Adrenal gland (tissue), 12 donors: ENCODE data around the gene CLEC4G. TPM values are rescaled to one million over a fixed set of nuclear protein-coding genes. Genes with fewer than 3 reads are reported as not detected.

Experiments
- DNase-seq, 7 donors: peaks; one replicate each; pipeline ENCODE4 v3.0.0-alpha.2; 2019 to 2020
- H3K27ac ChIP-seq, 5 donors: fragments of 200-600 bp; sonication (generic) in 4 of 5; 1 replicate in 3 of 5; 2 replicates in 2 of 5; pipeline versions ENCODE4 v1.5.1 to v1.8.0; 2016 to 2020; ENCODE audit warnings: mild to moderate bottlenecking in 1 of 5
- H3K27me3 ChIP-seq: fragments of 200-600 bp; 2 replicates; pipeline ENCODE4 v1.8.0; 2021
- H3K36me3 ChIP-seq, 2 donors: fragments of 200-600 bp; replicated peaks in 1 of 2; 1 replicate in 1 of 2; 2 replicates in 1 of 2; pipeline versions ENCODE4 v1.5.1 to v1.8.0; 2018 to 2022
- H3K4me1 ChIP-seq, 2 donors: fragments of 200-600 bp; replicated peaks in 1 of 2; 1 replicate in 1 of 2; 2 replicates in 1 of 2; pipeline versions ENCODE4 v1.5.1 to v1.8.0; 2018 to 2021
- H3K4me3 ChIP-seq, 4 donors: fragments of 200-600 bp; sonication (generic) in 3 of 4; one replicate each; pipeline ENCODE4 v1.5.1; 2016 to 2018
- H3K9me3 ChIP-seq, 3 donors: fragments of 200-600 bp; sonication (generic) in 1 of 3; replicated peaks in 1 of 3; 1 replicate in 2 of 3; 2 replicates in 1 of 3; pipeline versions ENCODE4 v1.5.1 to v1.8.0; 2016 to 2021
- POLR2A ChIP-seq, 2 donors: fragments of 450-650 bp; IDR thresholded peaks; one replicate each; pipeline ENCODE4 v1.6.1; 2017; ENCODE audit warnings: antibody characterized with exemption in 2 of 2, mild to moderate bottlenecking in 2 of 2, moderate library complexity in 1 of 2
- WGBS, 4 donors: extraction: QIAGEN DNeasy Blood & Tissue Kit in 2 of 4; methylation state at CpG; one replicate each; pipeline versions ENCODE4 v1.1.5 to v1.1.7; 2013 to 2017; 5-methylcytosine and 5-hydroxymethylcytosine counted together
- intact Hi-C, 2 donors: fragments of 100-400 bp; cut with DNase I; formaldehyde crosslinking; loops; one replicate each; pipeline versions ENCODE4 v1.14.1 to v1.15.0; 2022 to 2023
- polyA plus RNA-seq, 3 donors: library from polyadenylated mRNA; stranded (reverse); fragments of 200-250 nt in 2 of 3; fragments of 350-450 nt in 1 of 3; fragmentation: Illumina TruSeq in 1 of 3; extraction: RNeasy Lipid Tissue Mini Kit (QIAGEN cat#74804) in 1 of 3; gene quantifications; one replicate each; pipeline ENCODE4 v1.2.3, GENCODE V29; 2013 to 2014
- total RNA-seq, 9 donors: library from RNA; depleted of rRNA in 4 of 9; stranded (reverse); fragments of >200 nt in 4 of 9; fragments of 120-200 nt in 1 of 9; fragmentation: NEBNext Ultra II Directional in 1 of 9; extraction: Animal tissue kit (Norgen Biotek cat#: 25700) in 1 of 9; gene quantifications; one replicate each; pipeline versions ENCODE4 v1.1.0 to v1.2.4, GENCODE V29; 2013 to 2023
- TF ChIP-seq, protein P1 (sequence below), 6 experiments: fragments of 450-650 bp in 4 of 6; fragments of 200-600 bp in 2 of 6; sonication (generic) in 1 of 6; IDR thresholded peaks; 1 replicate in 5 of 6; 2 replicates in 1 of 6; pipeline versions ENCODE4 v1.5.1 to v1.8.0; 2016 to 2021; ENCODE audit warnings: antibody characterized with exemption in 6 of 6, mild to moderate bottlenecking in 2 of 6, moderate library complexity in 1 of 6
- donor health status: healthy with polysubstance abuse.
- donor health status: Bipolar disorder and iron deficiency.
- donor health status: DM: yes; HTN: yes; CAD: no.
- donor health status: DM: no; HTN: no; CAD: no.
- donor health status: DM: no; HTN: no; CAD: no.
- donor health status: DM: yes; HTN: yes; CAD: no.

CLEC4G gene
- total and polyA plus RNA-seq, 12 donors, result 0.26 to 2.2 (median 0.87) TPM; not detected in 4

DNA sequence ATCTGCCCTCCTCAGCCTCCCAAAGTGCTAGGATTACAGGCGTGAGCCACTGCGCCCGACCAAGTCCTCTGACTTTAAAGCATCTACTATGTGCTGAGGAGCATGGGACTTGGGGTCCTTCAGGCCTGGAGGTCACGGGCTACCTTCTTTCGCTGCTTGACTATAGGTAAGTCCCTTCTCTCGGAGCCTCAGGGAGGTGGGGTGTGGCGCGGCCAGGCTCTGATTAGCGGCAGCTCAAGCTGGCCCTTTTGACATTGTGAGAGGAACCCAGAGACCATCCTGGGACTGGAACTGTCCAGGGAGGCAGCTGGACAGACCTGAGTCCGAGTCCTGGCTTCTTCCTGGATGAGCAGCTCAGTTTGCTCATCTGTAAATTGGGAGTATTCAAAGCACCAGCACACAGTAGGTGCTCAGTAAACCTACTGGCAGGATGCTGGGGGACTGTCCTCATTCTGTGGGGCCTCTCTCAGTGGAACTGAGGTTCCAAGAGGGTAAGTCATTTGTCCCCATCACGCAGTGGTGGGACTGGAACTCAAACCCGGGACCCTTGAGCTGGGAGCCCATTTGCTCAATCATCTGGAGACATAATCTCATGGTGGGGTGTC lies 30.8 kb downstream of the CLEC4G start:
- 79 to 94% (median 85%) methylated on average over 5 to 12 of the region's 12 CpGs for WGBS, 4 donors
- no peak overlapping the region for H3K27ac ChIP-seq
- DNase-seq, result no peak
- H3K9me3 ChIP-seq, result no peaks in the 10 kb centered on the region
- H3K36me3 ChIP-seq, result no peaks in the 10 kb centered on the region
- TF ChIP-seq, protein P1, sequence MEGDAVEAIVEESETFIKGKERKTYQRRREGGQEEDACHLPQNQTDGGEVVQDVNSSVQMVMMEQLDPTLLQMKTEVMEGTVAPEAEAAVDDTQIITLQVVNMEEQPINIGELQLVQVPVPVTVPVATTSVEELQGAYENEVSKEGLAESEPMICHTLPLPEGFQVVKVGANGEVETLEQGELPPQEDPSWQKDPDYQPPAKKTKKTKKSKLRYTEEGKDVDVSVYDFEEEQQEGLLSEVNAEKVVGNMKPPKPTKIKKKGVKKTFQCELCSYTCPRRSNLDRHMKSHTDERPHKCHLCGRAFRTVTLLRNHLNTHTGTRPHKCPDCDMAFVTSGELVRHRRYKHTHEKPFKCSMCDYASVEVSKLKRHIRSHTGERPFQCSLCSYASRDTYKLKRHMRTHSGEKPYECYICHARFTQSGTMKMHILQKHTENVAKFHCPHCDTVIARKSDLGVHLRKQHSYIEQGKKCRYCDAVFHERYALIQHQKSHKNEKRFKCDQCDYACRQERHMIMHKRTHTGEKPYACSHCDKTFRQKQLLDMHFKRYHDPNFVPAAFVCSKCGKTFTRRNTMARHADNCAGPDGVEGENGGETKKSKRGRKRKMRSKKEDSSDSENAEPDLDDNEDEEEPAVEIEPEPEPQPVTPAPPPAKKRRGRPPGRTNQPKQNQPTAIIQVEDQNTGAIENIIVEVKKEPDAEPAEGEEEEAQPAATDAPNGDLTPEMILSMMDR (IDR thresholded peaks at IDR 0.05), result no peak
- no peak for TF ChIP-seq POLR2A (IDR thresholded peaks at IDR 0.05)
- H3K4me1 ChIP-seq, result no peaks in the 10 kb centered on the region
- H3K4me3 ChIP-seq, result no peak overlapping the region
- intact Hi-C loops, result no loop called here
- peaks cover 5% of the 10 kb centered on the region for H3K27me3 ChIP-seq

DNA sequence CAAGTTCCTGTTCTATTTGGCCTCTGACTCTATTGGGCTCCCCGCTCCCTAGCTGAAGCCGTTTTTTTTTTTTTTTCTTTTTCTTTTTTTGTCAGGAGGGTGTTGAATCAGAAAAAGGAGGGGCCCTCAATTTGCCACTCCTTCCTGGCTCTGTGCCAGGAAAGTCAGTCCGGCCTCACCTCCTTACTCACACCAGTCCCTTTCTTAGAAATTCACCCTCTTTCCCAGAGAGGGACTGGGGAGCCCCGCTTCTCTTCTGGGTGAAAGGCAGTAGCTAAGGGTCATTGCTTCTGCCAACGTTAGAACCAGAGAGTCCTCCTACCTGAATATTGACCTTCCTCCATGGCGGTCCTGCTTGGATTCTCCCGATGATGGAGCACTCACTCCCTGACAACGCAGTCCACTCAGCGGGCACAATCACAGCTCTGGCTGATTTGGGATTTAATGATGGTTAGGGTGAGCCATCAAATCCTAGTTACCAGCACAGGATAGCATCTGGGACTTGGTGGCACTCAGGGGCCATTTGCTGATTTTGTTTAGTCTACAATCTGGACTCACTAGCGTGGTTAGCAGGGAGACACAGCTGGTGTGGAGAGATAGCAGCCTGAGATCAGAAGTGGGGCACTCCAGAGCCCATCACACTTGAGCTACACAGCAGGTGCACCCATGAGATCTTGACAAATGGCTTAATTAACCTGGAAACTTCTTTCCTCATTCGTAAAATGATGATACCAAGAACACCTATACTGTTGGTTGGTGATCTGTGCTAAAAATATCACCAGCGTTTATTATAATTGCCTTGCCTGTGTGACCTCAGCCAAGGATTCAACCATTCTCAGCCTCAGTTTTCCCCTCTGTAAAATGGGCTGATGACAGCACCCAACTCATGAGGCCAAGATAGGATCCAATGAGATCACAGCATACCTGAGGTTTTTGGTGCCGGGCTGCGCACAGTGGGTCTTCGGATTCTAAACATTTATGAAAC lies 32.2 kb downstream of the CLEC4G start:
- intact Hi-C loops, result no loop called here
- H3K9me3 ChIP-seq, result no peaks in the 10 kb centered on the region
- WGBS, 4 donors, result 52 to 61% (median 56%) methylated on average over 14 to 15 of the region's 15 CpGs
- H3K4me1 ChIP-seq, result no peaks in the 10 kb centered on the region
- TF ChIP-seq POLR2A (IDR thresholded peaks at IDR 0.05), result no peak
- TF ChIP-seq, protein P1 (IDR thresholded peaks at IDR 0.05), result no peak
- peaks cover 5% of the 10 kb centered on the region for H3K27me3 ChIP-seq
- no peaks in the 10 kb centered on the region for H3K36me3 ChIP-seq
- H3K4me3 ChIP-seq, result no peak overlapping the region
- no peak overlapping the region for H3K27ac ChIP-seq
- DNase-seq, result peak in 1 of 7 donors; percentile 30

DNA sequence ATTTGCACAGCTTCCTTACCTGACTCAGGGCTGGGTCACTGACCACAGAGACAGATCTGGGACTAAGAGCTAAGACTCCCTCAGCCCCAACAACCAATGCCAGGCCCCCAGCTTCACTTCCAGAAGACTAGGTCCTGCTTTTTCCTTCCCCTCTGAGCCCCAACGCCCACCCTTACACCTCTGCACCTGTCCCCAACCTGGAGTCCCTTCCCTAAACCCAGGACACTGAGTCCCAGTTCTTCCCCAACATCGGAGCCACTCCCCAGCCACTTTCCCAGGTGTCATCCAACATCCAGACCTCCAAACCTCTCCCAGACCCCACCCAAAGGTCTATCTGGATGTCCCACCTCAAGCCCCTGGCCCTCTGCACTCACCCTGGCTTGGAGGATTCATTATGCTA lies 32.9 kb downstream of the CLEC4G start:
- intact Hi-C loops, result no loop called here
- TF ChIP-seq, protein P1 (IDR thresholded peaks at IDR 0.05), result no peak
- no peak for TF ChIP-seq POLR2A (IDR thresholded peaks at IDR 0.05)
- Histone ChIP-seq H3K4me3 (no peak overlapping the region), H3K27me3 (peaks cover 5% of the 10 kb centered on the region), H3K27ac (no peak overlapping the region), H3K36me3 (no peaks in the 10 kb centered on the region), H3K4me1 (no peaks in the 10 kb centered on the region), H3K9me3 (no peaks in the 10 kb centered on the region)
- WGBS, 4 donors, result 34 to 52% (median 43%) methylated on average over 2 of the region's 2 CpGs
- DNase-seq, result no peak

DNA sequence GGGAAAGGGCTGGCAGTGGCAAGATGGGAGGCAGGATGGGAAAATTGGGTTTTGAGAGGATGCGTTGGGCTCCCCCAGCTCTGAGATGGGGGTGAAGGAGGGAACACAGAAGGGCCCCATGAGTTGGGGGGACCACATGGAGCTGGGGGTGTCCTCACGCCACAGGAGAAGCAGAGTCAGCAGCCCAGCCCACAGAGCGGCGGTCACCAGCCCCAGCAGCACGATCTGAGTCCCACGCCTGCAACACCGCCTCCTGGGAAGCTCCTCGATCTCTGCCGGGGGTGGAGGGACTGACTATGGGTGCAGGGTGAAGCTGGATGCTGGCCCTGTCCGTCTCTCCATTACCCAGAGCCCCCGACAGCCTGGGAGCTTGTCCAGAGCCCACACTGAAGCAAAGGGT lies 33.3 kb downstream of the CLEC4G start:
- TF ChIP-seq, protein P1 (IDR thresholded peaks at IDR 0.05), result no peak
- TF ChIP-seq POLR2A (IDR thresholded peaks at IDR 0.05), result no peak
- Histone ChIP-seq H3K27ac (no peak overlapping the region), H3K9me3 (no peaks in the 10 kb centered on the region), H3K4me3 (no peak overlapping the region), H3K4me1 (no peaks in the 10 kb centered on the region), H3K27me3 (peaks cover 5% of the 10 kb centered on the region), H3K36me3 (no peaks in the 10 kb centered on the region)
- intact Hi-C loops, result no loop called here
- 27 to 37% (median 29%) methylated on average over 8 to 11 of the region's 11 CpGs for WGBS, 4 donors
- DNase-seq, result no peak
